ENCODE data around the gene TEX14.

DNA sequence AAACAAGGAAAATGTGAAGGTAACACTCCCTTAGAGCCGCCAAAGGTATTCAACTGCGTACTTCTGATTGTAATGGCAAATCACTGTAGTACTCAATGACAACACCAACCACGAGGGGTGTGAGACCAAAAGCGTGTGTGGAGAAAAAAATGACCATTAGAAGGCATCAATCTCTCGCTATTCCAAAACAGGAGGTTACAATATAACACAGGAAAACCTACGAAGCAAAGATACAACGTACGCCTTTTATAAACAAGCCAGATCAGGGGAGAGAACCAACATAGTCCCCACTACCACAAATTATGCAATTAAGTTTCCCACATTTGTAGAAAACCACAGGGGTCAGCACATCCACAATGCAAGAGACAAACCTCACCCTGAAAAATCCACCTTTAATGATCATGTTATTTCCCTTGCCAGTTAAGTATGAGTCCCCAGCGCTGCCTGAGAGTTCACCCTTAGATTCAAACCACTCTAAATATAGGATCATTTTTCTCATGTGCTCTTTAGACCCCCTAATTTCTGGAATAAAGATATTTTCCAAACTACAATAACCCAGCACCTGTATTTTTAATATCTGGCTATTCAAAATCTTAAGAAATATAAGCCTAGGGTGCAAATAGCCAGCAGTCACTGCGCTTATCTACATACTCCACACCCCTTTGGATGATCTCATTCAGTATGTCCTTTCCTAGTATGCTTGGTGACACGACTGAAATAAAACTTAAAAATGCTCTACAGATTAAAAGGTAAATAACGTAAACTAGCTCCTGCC lies 12.4 kb downstream of the TEX14 start:
- TF ChIP-seq, protein P1, sequence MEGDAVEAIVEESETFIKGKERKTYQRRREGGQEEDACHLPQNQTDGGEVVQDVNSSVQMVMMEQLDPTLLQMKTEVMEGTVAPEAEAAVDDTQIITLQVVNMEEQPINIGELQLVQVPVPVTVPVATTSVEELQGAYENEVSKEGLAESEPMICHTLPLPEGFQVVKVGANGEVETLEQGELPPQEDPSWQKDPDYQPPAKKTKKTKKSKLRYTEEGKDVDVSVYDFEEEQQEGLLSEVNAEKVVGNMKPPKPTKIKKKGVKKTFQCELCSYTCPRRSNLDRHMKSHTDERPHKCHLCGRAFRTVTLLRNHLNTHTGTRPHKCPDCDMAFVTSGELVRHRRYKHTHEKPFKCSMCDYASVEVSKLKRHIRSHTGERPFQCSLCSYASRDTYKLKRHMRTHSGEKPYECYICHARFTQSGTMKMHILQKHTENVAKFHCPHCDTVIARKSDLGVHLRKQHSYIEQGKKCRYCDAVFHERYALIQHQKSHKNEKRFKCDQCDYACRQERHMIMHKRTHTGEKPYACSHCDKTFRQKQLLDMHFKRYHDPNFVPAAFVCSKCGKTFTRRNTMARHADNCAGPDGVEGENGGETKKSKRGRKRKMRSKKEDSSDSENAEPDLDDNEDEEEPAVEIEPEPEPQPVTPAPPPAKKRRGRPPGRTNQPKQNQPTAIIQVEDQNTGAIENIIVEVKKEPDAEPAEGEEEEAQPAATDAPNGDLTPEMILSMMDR (IDR thresholded peaks at IDR 0.05; ENCODE audit: insufficient read depth, low read length, poor library complexity, severe bottlenecking), result no peak
- TF ChIP-seq EZH2phosphoT487 (conservative IDR thresholded peaks at IDR 0.05; ENCODE audit: low read length), result no peak

All from SU-DHL-6 (cell line).